ENCODE data around the gene ZBTB25. TPM values are rescaled to one million over a fixed set of nuclear protein-coding genes. Genes with fewer than 3 reads are reported as not detected.

Gene ZBTB25
- total RNA-seq, 1 donor from 2014 or later: 15.2 TPM

- DNase-seq: no peak
- intact Hi-C loops (cut with DNase I): no loop called here
- ATAC-seq (ENCODE audit: poor library complexity): no peak
Observed at GRCh38 chr14:64459405-64460136, 44.1 kb downstream of the ZBTB25 start.

- ATAC-seq (ENCODE audit: poor library complexity): no peak
- intact Hi-C loops (cut with DNase I): no loop called here
Observed at GRCh38 chr14:64454671-64455070, 49.0 kb downstream of the ZBTB25 start.

GRCh38 chr14:64450255-64450654, 53.4 kb downstream of the ZBTB25 start:
- ATAC-seq (ENCODE audit: poor library complexity): no peak
- DNase-seq: no peak

More at GRCh38 chr14:64454671-64455070, 49.0 kb downstream of the ZBTB25 start:
- DNase-seq: no peak

GRCh38 chr14:64447876-64448670, 55.6 kb downstream of the ZBTB25 start:
- DNase-seq: no peak
- intact Hi-C loops (cut with DNase I): no loop called here
- ATAC-seq (ENCODE audit: poor library complexity): no peak

More at GRCh38 chr14:64450255-64450654, 53.4 kb downstream of the ZBTB25 start:
- intact Hi-C loops (cut with DNase I): no loop called here

GRCh38 chr14:64444984-64445845, 58.4 kb downstream of the ZBTB25 start:
- DNase-seq (no peak), ATAC-seq (ENCODE audit: poor library complexity) (no peak)
- intact Hi-C loops (cut with DNase I): no loop called here

GRCh38 chr14:64444140-64444539, 59.5 kb downstream of the ZBTB25 start:
- intact Hi-C loops (cut with DNase I): no loop called here
- DNase-seq: no peak
- ATAC-seq (ENCODE audit: poor library complexity): no peak

- DNase-seq: peak; percentile 57
- peak; percentile 86 for ATAC-seq (ENCODE audit: poor library complexity)
- intact Hi-C loops (cut with DNase I): no loop called here
Observed at GRCh38 chr14:64442300-64442988, 61.2 kb downstream of the ZBTB25 start.

GRCh38 chr14:64440494-64440893, 63.1 kb downstream of the ZBTB25 start:
- intact Hi-C loops (cut with DNase I): no loop called here
- ATAC-seq (ENCODE audit: poor library complexity) (no peak), DNase-seq (no peak)

GRCh38 chr14:64439141-64439540, 64.5 kb downstream of the ZBTB25 start:
- ATAC-seq (ENCODE audit: poor library complexity) (no peak), DNase-seq (no peak)
- intact Hi-C loops (cut with DNase I): no loop called here

- ATAC-seq (ENCODE audit: poor library complexity): no peak
- intact Hi-C loops (cut with DNase I): no loop called here
- no peak for DNase-seq
Observed at GRCh38 chr14:64438181-64438841, 65.3 kb downstream of the ZBTB25 start.

- intact Hi-C loops (cut with DNase I): no loop called here
Observed at GRCh38 chr14:64434528-64434927, 69.1 kb downstream of the ZBTB25 start.

GRCh38 chr14:64423987-64424386, 79.7 kb downstream of the ZBTB25 start:
- intact Hi-C loops (cut with DNase I): loop anchor here (10.0 kb wide), 1 partner anchor 211 kb away; no protein-coding TSS in a partner anchor
- no peak for DNase-seq
- no peak for ATAC-seq (ENCODE audit: poor library complexity)

More at GRCh38 chr14:64434528-64434927, 69.1 kb downstream of the ZBTB25 start:
- ATAC-seq (ENCODE audit: poor library complexity) (no peak), DNase-seq (no peak)

GRCh38 chr14:64422756-64423155, 80.9 kb downstream of the ZBTB25 start:
- intact Hi-C loops (cut with DNase I): loop anchor here (10.0 kb wide), 1 partner anchor 212 kb away; no protein-coding TSS in a partner anchor
- no peak for DNase-seq
- no peak for ATAC-seq (ENCODE audit: poor library complexity)

GRCh38 chr14:64422005-64422404, 81.6 kb downstream of the ZBTB25 start:
- intact Hi-C loops (cut with DNase I): loop anchor here (10.0 kb wide), 1 partner anchor 213 kb away; no protein-coding TSS in a partner anchor
- no peak for DNase-seq

GRCh38 chr14:64421166-64421565, 82.5 kb downstream of the ZBTB25 start:
- DNase-seq (no peak), ATAC-seq (ENCODE audit: poor library complexity) (no peak)
- intact Hi-C loops (cut with DNase I): loop anchor here (10.0 kb wide), 1 partner anchor 214 kb away; no protein-coding TSS in a partner anchor

More at GRCh38 chr14:64422005-64422404, 81.6 kb downstream of the ZBTB25 start:
- no peak for ATAC-seq (ENCODE audit: poor library complexity)

- DNase-seq (no peak), ATAC-seq (ENCODE audit: poor library complexity) (no peak)
- intact Hi-C loops (cut with DNase I): no loop called here
Observed at GRCh38 chr14:64419003-64419402, 84.6 kb downstream of the ZBTB25 start.

- intact Hi-C loops (cut with DNase I): no loop called here
- DNase-seq (no peak), ATAC-seq (ENCODE audit: poor library complexity) (no peak)
Observed at GRCh38 chr14:64417771-64418125, 85.9 kb downstream of the ZBTB25 start.

Measured in Right ventricle myocardium superior (tissue), 1 donor.